22Rv1 (cell line): ENCODE data around the gene CFAP157.

Experiments used
- CTCF ChIP-seq: fragments of 450-650 bp; IDR thresholded peaks from 2 replicates; pipeline ENCODE4 v1.5.1; 2017; ENCODE audit warnings: mild to moderate bottlenecking
- ZFX ChIP-seq: fragments of 450-650 bp; IDR thresholded peaks from 2 replicates; pipeline ENCODE4 v1.6.1; 2017; ENCODE audit warnings: antibody characterized with exemption, borderline replicate concordance

GRCh38 chr9:127712371-127712770 is 5.6 kb downstream of the CFAP157 start:
- TF ChIP-seq CTCF, result no peak
- no peak for TF ChIP-seq ZFX
